HepG2 (cell line): Measurements from ENCODE around the gene GNG12.

Source experiments
- ATF2 ChIP-seq: sonication (generic); formaldehyde crosslinking; IDR thresholded peaks from 2 replicates; pipeline ENCODE4 v1.4.0; 2020; ENCODE audit warnings: missing genetic modification reagents
- BATF2 ChIP-seq: sonication (generic); formaldehyde crosslinking; IDR thresholded peaks from 2 replicates; pipeline ENCODE4 v1.8.0; 2022; ENCODE audit warnings: mild to moderate bottlenecking, missing genetic modification reagents, moderate library complexity
- CTCF ChIP-seq: sonication (generic); formaldehyde crosslinking; IDR thresholded peaks from 2 replicates; pipeline ENCODE4 v1.5.0; 2020; ENCODE audit warnings: mild to moderate bottlenecking, missing genetic modification reagents, moderate library complexity
- EZH2 ChIP-seq: conservative IDR thresholded peaks from 2 replicates; pipeline ENCODE4 v1.6.1; 2012; ENCODE audit warnings: mild to moderate bottlenecking, low read depth, low read length, moderate library complexity
- KDM5A ChIP-seq: fragments of 200-600 bp; sonication (generic); IDR thresholded peaks from 2 replicates; pipeline ENCODE4 v1.7.0; 2018; ENCODE audit warnings: antibody characterized with exemption, mild to moderate bottlenecking, low read length, borderline replicate concordance
- POLR2A ChIP-seq, 2 experiments: IDR thresholded peaks; 2 replicates each; pipeline ENCODE4 v1.6.1; 2011; ENCODE audit warnings: low read depth in 2 of 2, low read length in 2 of 2, mild to moderate bottlenecking in 1 of 2, moderate library complexity in 1 of 2; ENCODE audit not compliant: insufficient read depth in 1 of 2
- REL ChIP-seq: sonication (generic); formaldehyde crosslinking; conservative IDR thresholded peaks from 2 replicates; pipeline ENCODE4 v1.8.0; 2022; ENCODE audit warnings: mild to moderate bottlenecking, missing genetic modification reagents, moderate library complexity
- ZBTB1 ChIP-seq: sonication (generic); formaldehyde crosslinking; IDR thresholded peaks from 2 replicates; pipeline ENCODE4 v1.4.0; 2020; ENCODE audit warnings: missing genetic modification reagents, borderline replicate concordance
- ZFP36 ChIP-seq: fragments of 150-350 bp; IDR thresholded peaks from 2 replicates; pipeline ENCODE4 v1.6.1; 2018; ENCODE audit warnings: borderline replicate concordance, low read length, low read depth; ENCODE audit not compliant: partially characterized antibody
- ZNF34 ChIP-seq: sonication (generic); formaldehyde crosslinking; IDR thresholded peaks from 2 replicates; pipeline ENCODE4 v1.4.0; 2020; ENCODE audit warnings: mild to moderate bottlenecking, missing genetic modification reagents, borderline replicate concordance
- TF ChIP-seq, protein P1 (sequence below): IDR thresholded peaks from 2 replicates; pipeline ENCODE4 v1.6.1; 2012; ENCODE audit warnings: inconsistent platforms

- TF ChIP-seq POLR2A (IDR thresholded peaks at IDR 0.05; ENCODE audit: insufficient read depth in 1 of 2, low read depth in 2 of 2, low read length in 2 of 2) = no peak
- no peak for TF ChIP-seq ATF2 (CRISPR knock-in tag)
- no peak for TF ChIP-seq REL (CRISPR knock-in tag)
- no peak for TF ChIP-seq KDM5A
- TF ChIP-seq ZFP36 = no peak
- no peak for TF ChIP-seq ZBTB1 (CRISPR knock-in tag)
- no peak for TF ChIP-seq ZNF34 (CRISPR knock-in tag)
- no peak for TF ChIP-seq EZH2
- TF ChIP-seq CTCF = no peak
- no peak for TF ChIP-seq BATF2
- TF ChIP-seq, protein P1, sequence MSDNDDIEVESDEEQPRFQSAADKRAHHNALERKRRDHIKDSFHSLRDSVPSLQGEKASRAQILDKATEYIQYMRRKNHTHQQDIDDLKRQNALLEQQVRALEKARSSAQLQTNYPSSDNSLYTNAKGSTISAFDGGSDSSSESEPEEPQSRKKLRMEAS = no peak
These were observed 91.5 kb downstream of the GNG12 start for GRCh38 chr1:67741736-67742135.
